ENCODE data around the gene SCYL1. TPM values are rescaled to one million over a fixed set of nuclear protein-coding genes. Genes with fewer than 3 reads are reported as not detected.

Gene SCYL1
- total RNA-seq, 2 experiments from 2014 or later: 57.4 to 60.7 TPM

DNA sequence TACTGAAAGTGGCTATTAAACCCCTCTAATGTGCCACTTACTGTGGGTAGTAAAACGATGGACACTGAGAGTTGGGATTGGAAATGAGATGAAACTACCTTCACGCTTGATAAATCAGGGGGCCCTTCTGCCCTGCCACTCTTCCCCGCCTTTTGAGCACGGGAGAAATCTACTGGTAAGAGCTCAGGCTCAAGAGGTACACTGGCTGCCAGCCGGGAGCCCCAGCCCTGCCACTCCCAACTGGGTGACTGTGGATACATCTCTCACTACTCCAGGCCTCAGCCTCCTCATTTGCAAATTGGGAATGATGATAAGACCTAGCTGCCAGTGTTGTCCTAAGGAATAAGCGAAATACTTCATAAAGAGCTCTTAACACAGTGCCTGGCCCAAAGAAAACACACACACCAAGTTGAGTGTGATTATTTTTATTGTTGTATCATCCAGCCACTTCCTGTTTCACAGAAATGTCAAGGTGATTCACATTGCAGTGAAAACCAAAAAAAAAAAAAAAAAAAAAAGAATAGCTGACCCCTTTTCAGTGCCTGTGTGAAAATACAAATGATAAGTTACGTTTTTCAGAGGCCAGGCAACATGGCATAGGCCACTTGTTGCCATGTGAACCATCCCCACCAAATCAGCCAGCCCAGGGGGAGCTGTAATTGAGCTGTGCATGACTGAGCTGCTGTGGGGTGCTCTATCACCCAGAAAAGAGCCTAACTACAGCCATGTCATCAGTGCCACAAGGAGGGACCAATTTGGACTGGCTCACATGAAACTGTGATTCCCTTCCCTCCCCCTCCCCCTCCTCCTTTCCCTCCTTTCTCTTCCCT, 41.0 kb downstream of the SCYL1 start:
- H3K4me1 Mint-ChIP-seq (ENCODE audit: low read depth): peaks cover 69% of the 10 kb centered on the region
- ChIA-PET POLR2A (interaction anchor here (0.6 to 3.6 kb wide), 15 partner anchors 9 to 753 kb away, joined by 3 to 22 read pairs (median 7); partner anchors contain the start of genes EHBP1L1, MALAT1, MUS81 and PCNX3), CTCF (interaction anchor here (0.8 to 3.1 kb wide), 6 partner anchors 9 to 25 kb away, joined by 3 to 30 read pairs (median 5); no protein-coding TSS in a partner anchor)
- no peak for ATAC-seq (ENCODE audit: poor library complexity)
- peak overlapping the region; percentile 25 for H3K4me3 ChIP-seq (ENCODE audit: low read length)
- no peaks in the 10 kb centered on the region for H3K9me3 ChIP-seq (ENCODE audit: control insufficient read depth in 1 of 2, insufficient read depth in 1 of 2, low read length in 2 of 2)
- peak overlapping the region; percentile 98 for H3K27ac Mint-ChIP-seq
- H3K36me3 Mint-ChIP-seq (ENCODE audit: low read depth): peaks cover 30% of the 10 kb centered on the region
- DNase-seq: peak in 5 of 14 experiments; percentile 36 to 78 (median 68)
- H3K36me3 ChIP-seq (ENCODE audit: insufficient read depth, low read length): peaks cover 7% of the 10 kb centered on the region
- H3K4me1 ChIP-seq (ENCODE audit: insufficient read depth, low read length): peaks cover 85% of the 10 kb centered on the region
- TF ChIP-seq, protein P1, sequence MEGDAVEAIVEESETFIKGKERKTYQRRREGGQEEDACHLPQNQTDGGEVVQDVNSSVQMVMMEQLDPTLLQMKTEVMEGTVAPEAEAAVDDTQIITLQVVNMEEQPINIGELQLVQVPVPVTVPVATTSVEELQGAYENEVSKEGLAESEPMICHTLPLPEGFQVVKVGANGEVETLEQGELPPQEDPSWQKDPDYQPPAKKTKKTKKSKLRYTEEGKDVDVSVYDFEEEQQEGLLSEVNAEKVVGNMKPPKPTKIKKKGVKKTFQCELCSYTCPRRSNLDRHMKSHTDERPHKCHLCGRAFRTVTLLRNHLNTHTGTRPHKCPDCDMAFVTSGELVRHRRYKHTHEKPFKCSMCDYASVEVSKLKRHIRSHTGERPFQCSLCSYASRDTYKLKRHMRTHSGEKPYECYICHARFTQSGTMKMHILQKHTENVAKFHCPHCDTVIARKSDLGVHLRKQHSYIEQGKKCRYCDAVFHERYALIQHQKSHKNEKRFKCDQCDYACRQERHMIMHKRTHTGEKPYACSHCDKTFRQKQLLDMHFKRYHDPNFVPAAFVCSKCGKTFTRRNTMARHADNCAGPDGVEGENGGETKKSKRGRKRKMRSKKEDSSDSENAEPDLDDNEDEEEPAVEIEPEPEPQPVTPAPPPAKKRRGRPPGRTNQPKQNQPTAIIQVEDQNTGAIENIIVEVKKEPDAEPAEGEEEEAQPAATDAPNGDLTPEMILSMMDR (IDR thresholded peaks at IDR 0.05): no peak
- H3K9me3 Mint-ChIP-seq: no peaks in the 10 kb centered on the region
- H3K27me3 Mint-ChIP-seq: no peaks in the 10 kb centered on the region
- peak overlapping the region; percentile 82 to 88 for H3K27ac ChIP-seq (ENCODE audit: low read depth in 1 of 2, low read length in 2 of 2)
- intact Hi-C loops (cut with DNase I, micrococcal nuclease): no loop called here
- H3K4me3 Mint-ChIP-seq: peak overlapping the region; percentile 82
- H3K27me3 ChIP-seq (ENCODE audit: control insufficient read depth in 1 of 2, insufficient read depth in 2 of 2, low read length in 2 of 2): no peaks in the 10 kb centered on the region

DNA sequence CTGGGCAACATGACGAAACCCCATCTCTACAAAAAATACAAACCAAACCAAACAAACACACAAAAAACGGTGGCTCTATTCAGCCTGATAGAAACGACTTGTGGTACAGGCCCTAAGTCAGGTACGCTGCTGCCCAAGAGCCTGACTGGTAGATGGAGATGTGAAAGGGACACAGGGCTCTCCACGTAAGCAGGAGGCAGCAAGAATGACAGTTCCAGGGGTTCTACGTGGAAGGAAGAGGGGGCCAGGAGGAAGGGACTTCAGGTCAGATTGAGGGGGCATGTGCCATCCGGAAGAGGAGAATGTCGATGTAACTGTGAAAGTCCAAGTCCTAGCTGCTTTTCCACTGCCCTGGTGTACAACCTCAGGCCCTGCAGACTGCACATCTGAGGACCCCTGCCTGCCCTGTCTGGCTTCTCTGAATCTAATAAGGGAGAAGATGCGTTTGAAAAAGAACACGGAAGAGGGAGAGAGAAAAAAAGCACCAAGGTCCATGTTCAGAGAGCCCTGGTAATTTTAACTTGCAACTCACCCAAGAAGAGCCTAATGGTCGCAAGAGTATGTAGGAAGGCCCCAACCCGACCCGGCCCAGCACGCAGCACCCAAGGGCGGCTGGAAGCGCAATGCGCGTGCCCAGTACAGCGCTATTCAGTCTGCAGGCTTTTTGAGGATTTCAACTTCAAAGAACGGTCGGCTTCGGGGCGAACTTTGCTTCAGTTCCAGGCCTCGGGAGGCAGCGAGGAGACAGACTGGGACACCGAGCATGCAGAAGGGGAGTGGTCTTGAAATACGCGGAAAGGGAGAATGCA, 44.5 kb downstream of the SCYL1 start:
- H3K27ac Mint-ChIP-seq: peak overlapping the region; percentile 98
- intact Hi-C loops (cut with DNase I, micrococcal nuclease): loop anchor here in 1 of 2 experiments (2.0 kb wide), 1 partner anchor 17 kb away; no protein-coding TSS in a partner anchor
- H3K4me1 ChIP-seq (ENCODE audit: insufficient read depth, low read length): peaks cover 89% of the 10 kb centered on the region
- DNase-seq (peak in 1 of 14 experiments; percentile 44), ATAC-seq (ENCODE audit: poor library complexity) (peak; percentile 33)
- H3K36me3 ChIP-seq (ENCODE audit: insufficient read depth, low read length): peaks cover 19% of the 10 kb centered on the region
- H3K4me3 Mint-ChIP-seq: peak overlapping the region; percentile 100
- TF ChIP-seq, protein P1 (IDR thresholded peaks at IDR 0.05): no peak
- CTCF ChIA-PET: interaction anchor here (0.9 to 4.4 kb wide), 6 partner anchors 9 to 29 kb away, joined by 3 to 64 read pairs (median 5); partner anchors contain the start of gene LTBP3
- H3K9me3 ChIP-seq (ENCODE audit: control insufficient read depth in 1 of 2, insufficient read depth in 1 of 2, low read length in 2 of 2): no peaks in the 10 kb centered on the region
- peaks cover 85% of the 10 kb centered on the region for H3K4me1 Mint-ChIP-seq (ENCODE audit: low read depth)
- H3K36me3 Mint-ChIP-seq (ENCODE audit: low read depth): peaks cover 42% of the 10 kb centered on the region
- peak overlapping the region; percentile 89 for H3K4me3 ChIP-seq (ENCODE audit: low read length)
- no peaks in the 10 kb centered on the region for H3K27me3 Mint-ChIP-seq
- H3K27me3 ChIP-seq (ENCODE audit: control insufficient read depth in 1 of 2, insufficient read depth in 2 of 2, low read length in 2 of 2): no peaks in the 10 kb centered on the region
- H3K27ac ChIP-seq (ENCODE audit: low read depth in 1 of 2, low read length in 2 of 2): peak overlapping the region; percentile 99 to 100
- POLR2A ChIA-PET: interaction anchor here (0.7 to 5.5 kb wide), 23 partner anchors 8 to 825 kb away, joined by 3 to 92 read pairs (median 6); partner anchors contain the start of genes CFL1, LTBP3, MALAT1 and MAP3K11
- H3K9me3 Mint-ChIP-seq: no peaks in the 10 kb centered on the region

Data from CD4-positive, alpha-beta T cell (primary cell).